ENCODE data around the gene SORL1. TPM values are rescaled to one million over a fixed set of nuclear protein-coding genes. Genes with fewer than 3 reads are reported as not detected.

The SORL1 gene
- total RNA-seq, 1 donor from 2014 or later = 10.5 TPM

DNA sequence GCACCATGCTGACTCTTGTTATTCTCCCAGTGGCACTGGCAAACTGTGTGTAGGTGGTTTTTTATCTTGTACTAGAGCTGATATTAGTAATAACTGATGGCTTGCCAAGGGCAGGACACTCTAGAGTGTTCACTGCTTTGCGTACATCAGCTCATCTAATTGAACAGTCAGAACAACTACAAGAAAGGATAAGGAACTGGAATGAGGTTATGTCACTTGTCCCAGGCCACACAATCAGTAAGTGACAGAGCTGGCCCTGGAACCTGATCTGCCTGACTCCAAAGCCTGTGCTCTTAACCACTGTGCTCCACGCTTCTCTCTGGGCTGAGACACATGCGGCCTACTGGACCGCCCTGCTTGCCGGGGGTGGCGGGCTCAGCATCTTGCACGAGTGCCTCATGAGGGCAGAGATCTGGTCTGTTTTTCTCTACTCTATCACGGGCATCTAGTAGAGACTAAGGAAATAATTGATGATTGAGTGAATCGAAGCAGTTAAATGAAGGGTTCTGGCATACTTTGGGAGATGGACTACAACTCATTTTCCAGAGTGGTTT is 156.5 kb downstream of the SORL1 start:
- intact Hi-C loops (cut with DNase I) = no loop called here
- Histone ChIP-seq H3K36me3 (peaks cover 13 to 52% of the 10 kb centered on the region in 2 donors), H3K27ac (no peak overlapping the region), H3K4me1 (no peaks in the 10 kb centered on the region), H3K9me3 (no peaks in the 10 kb centered on the region), H3K27me3 (no peaks in the 10 kb centered on the region), H3K4me3 (no peak overlapping the region)
- no peak for DNase-seq (ENCODE audit: low spot score in 2 of 2)
- no peak for TF ChIP-seq CTCF (IDR thresholded peaks at IDR 0.05)

DNA sequence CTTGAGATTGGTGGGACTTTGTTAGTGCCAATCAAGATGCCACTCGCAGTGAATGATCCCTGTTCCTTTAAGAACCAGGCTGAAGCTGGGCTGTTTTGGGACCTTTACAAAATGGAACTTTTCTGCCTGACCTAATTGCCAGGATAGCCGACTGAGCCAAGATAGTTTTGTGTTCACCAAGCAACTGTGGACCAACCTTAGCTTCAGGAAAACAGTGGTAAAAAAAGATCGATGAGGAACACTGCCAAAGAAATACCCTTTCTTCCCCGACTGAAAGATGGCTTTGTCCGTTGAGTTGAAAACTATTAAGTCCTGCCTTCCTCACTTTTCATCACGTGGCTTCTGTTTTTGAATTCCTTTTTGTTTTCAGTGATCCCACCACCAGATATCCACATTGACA is 158.6 kb downstream of the SORL1 start:
- intact Hi-C loops (cut with DNase I) = no loop called here

DNA sequence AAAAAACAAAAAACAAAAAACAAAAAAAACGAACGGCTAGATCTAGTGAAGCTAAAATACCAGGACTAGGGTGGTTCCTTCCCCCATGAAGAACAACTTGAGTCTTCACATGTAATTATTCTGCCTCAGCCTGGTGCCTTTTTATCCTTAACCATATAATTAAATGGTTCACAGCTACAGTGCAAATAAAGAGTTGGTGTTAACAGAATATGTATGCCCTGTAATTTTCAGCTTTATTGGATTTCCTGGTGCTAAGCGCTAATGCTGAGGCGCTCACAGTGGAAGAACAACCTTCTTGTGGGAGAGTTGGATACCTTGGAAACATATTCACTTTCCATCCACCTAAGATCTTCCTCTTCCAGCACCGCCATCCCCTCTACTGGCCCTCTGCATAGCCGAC is 159.1 kb downstream of the SORL1 start:
- Histone ChIP-seq H3K27ac (no peak overlapping the region), H3K27me3 (no peaks in the 10 kb centered on the region), H3K9me3 (no peaks in the 10 kb centered on the region), H3K36me3 (peaks cover 2 to 44% of the 10 kb centered on the region in 2 donors), H3K4me3 (no peak overlapping the region), H3K4me1 (no peaks in the 10 kb centered on the region)
- no peak for DNase-seq (ENCODE audit: low spot score in 2 of 2)
- intact Hi-C loops (cut with DNase I) = no loop called here
- TF ChIP-seq CTCF (IDR thresholded peaks at IDR 0.05) = no peak

More for the DNA sequence above, 158.6 kb downstream of the SORL1 start:
- peaks cover 8 to 45% of the 10 kb centered on the region in 2 donors for H3K36me3 ChIP-seq
- no peaks in the 10 kb centered on the region for H3K4me1 ChIP-seq
- DNase-seq (ENCODE audit: low spot score in 2 of 2) = no peak
- no peaks in the 10 kb centered on the region for H3K27me3 ChIP-seq
- TF ChIP-seq CTCF (IDR thresholded peaks at IDR 0.05) = no peak
- H3K9me3 ChIP-seq = no peaks in the 10 kb centered on the region
- no peak overlapping the region for H3K4me3 ChIP-seq
- H3K27ac ChIP-seq = no peak overlapping the region

GRCh38 chr11:121613724-121614123 is 161.6 kb downstream of the SORL1 start:
- DNase-seq (ENCODE audit: low spot score in 2 of 2) = no peak
- H3K4me1 ChIP-seq = no peaks in the 10 kb centered on the region
- intact Hi-C loops (cut with DNase I) = no loop called here
- H3K9me3 ChIP-seq = no peaks in the 10 kb centered on the region
- TF ChIP-seq CTCF (IDR thresholded peaks at IDR 0.05) = no peak
- no peak overlapping the region for H3K4me3 ChIP-seq
- H3K36me3 ChIP-seq = peaks cover 4 to 22% of the 10 kb centered on the region in 2 donors
- no peak overlapping the region for H3K27ac ChIP-seq
- no peaks in the 10 kb centered on the region for H3K27me3 ChIP-seq

DNA sequence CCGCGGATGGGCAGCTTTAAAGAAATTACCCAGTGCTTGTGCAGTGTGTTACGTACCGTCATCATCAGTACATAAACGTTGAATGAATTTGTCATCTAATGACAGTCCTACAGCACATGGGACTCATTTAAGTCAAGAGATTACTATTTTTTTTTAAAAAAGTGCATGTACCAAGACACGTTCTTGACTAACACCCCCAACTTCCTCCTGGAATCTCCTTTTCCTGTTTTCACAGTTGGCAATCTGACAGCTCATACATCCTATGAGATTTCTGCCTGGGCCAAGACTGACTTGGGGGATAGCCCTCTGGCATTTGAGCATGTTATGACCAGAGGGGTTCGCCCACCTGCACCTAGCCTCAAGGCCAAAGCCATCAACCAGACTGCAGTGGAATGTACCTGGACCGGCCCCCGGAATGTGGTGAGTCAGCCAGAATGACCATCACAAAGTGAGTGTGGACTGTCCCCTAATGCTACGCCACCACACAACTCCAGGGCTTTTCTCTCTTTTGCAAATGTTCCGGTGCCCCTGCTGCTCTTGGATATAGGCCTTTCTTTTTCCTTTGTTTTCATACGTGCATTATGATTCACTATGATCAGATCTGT is 162.6 kb downstream of the SORL1 start:
- H3K36me3 ChIP-seq = peaks cover 7 to 14% of the 10 kb centered on the region in 2 donors

More for the DNA sequence above, 162.6 kb downstream of the SORL1 start:
- no peaks in the 10 kb centered on the region for H3K27me3 ChIP-seq
- H3K4me1 ChIP-seq = no peaks in the 10 kb centered on the region
- no peak for DNase-seq (ENCODE audit: low spot score in 2 of 2)
- no peaks in the 10 kb centered on the region for H3K9me3 ChIP-seq
- no peak overlapping the region for H3K27ac ChIP-seq
- H3K4me3 ChIP-seq = no peak overlapping the region
- TF ChIP-seq CTCF (IDR thresholded peaks at IDR 0.05) = no peak
- intact Hi-C loops (cut with DNase I) = no loop called here

Measured in ascending aorta (tissue), 2 donors.